Smooth muscle cell (in vitro differentiated cells): ENCODE data around the gene ADH7. TPM values are rescaled to one million over a fixed set of nuclear protein-coding genes. Genes with fewer than 3 reads are reported as not detected.

Source experiments
- DNase-seq: peaks from one replicate; lab custom pipeline; 2025; ENCODE audit not compliant: unreplicated experiment; lab: John Stamatoyannopoulos, UW
- H2AFZ ChIP-seq: fragments of 200-600 bp; sonication (generic); 2 replicates; pipeline ENCODE4 v1.6.0; 2016; ENCODE audit warnings: antibody characterized with exemption, low read depth, mild to moderate bottlenecking
- H3F3A ChIP-seq: fragments of 200-600 bp; sonication (generic); 2 replicates; pipeline ENCODE4 v1.6.0; 2017; ENCODE audit warnings: antibody characterized with exemption, low read depth
- H3K27ac ChIP-seq: fragments of 200-600 bp; sonication (generic); 2 replicates; pipeline ENCODE4 v1.5.1; 2016; ENCODE audit warnings: low read depth, mild to moderate bottlenecking
- H3K27me3 ChIP-seq: fragments of 200-600 bp; sonication (generic); 2 replicates; pipeline ENCODE4 v1.6.1; 2016; ENCODE audit warnings: low read depth, mild to moderate bottlenecking
- H3K36me3 ChIP-seq: fragments of 200-600 bp; sonication (generic); 2 replicates; pipeline ENCODE4 v1.5.1; 2016; ENCODE audit warnings: low read depth
- H3K4me1 ChIP-seq: fragments of 200-600 bp; sonication (generic); 2 replicates; pipeline ENCODE4 v1.5.1; 2016; ENCODE audit warnings: low read depth
- H3K4me2 ChIP-seq: fragments of 200-600 bp; sonication (generic); 2 replicates; pipeline ENCODE4 v1.6.0; 2016; ENCODE audit warnings: mild to moderate bottlenecking
- H3K4me3 ChIP-seq: fragments of 200-600 bp; sonication (generic); 2 replicates; pipeline ENCODE4 v1.5.1; 2016; ENCODE audit warnings: mild to moderate bottlenecking
- H3K79me2 ChIP-seq: fragments of 200-600 bp; sonication (generic); 2 replicates; pipeline ENCODE4 v1.6.0; 2016; ENCODE audit warnings: low read depth, mild to moderate bottlenecking
- H3K9ac ChIP-seq: fragments of 200-600 bp; sonication (generic); 2 replicates; pipeline ENCODE4 v1.6.0; 2016; ENCODE audit warnings: low read depth
- H3K9me3 ChIP-seq: fragments of 200-600 bp; sonication (generic); replicated peaks from 2 replicates; pipeline ENCODE4 v1.5.1; 2016; ENCODE audit warnings: low read depth
- H4K20me1 ChIP-seq: fragments of 200-600 bp; sonication (generic); 2 replicates; pipeline ENCODE4 v1.6.0; 2016; ENCODE audit warnings: low read depth
- CTCF ChIP-seq: fragments of 200-600 bp; sonication (generic); IDR thresholded peaks from 2 replicates; pipeline ENCODE4 v1.5.1; 2017; ENCODE audit warnings: borderline replicate concordance, mild to moderate bottlenecking, antibody characterized with exemption; ENCODE audit not compliant: insufficient read depth, poor library complexity, severe bottlenecking
- WGBS: methylation state at CpG from one replicate; pipeline ENCODE4 v1.1.7; 2016; ENCODE audit warnings: low lambda C conversion rate; 5-methylcytosine and 5-hydroxymethylcytosine counted together
- polyA plus RNA-seq: library from polyadenylated mRNA; unstranded; fragments of >200 nt; fragmentation: Nextera tagmentation; extraction: Ambion mirVana; gene quantifications from 2 replicates; pipeline ENCODE4 v1.2.1, GENCODE V29; 2016
- total RNA-seq: library from RNA; depleted of rRNA; stranded (reverse); fragments of >200 nt; gene quantifications from 2 replicates; pipeline ENCODE4 v1.2.3, GENCODE V29; 2014

ADH7 gene
- total and polyA plus RNA-seq, 2 experiments from 2014 or later: not detected

GRCh38 chr4:99408346-99408745 is 26.8 kb downstream of the ADH7 start:
- H3K9ac ChIP-seq: no peak overlapping the region
- H3K79me2 ChIP-seq: no peaks in the 10 kb centered on the region
- no peaks in the 10 kb centered on the region for H3K4me1 ChIP-seq
- DNase-seq: no peak
- H4K20me1 ChIP-seq: no peaks in the 10 kb centered on the region
- peak overlapping the region; percentile 14 for H2AFZ ChIP-seq
- no peak overlapping the region for H3K4me2 ChIP-seq
- no peaks in the 10 kb centered on the region for H3K9me3 ChIP-seq
- H3K36me3 ChIP-seq: no peaks in the 10 kb centered on the region
- H3K4me3 ChIP-seq: no peak overlapping the region
- H3K27me3 ChIP-seq: no peaks in the 10 kb centered on the region
- no peak overlapping the region for H3K27ac ChIP-seq
- TF ChIP-seq CTCF: no peak
- H3F3A ChIP-seq: no peaks in the 10 kb centered on the region

GRCh38 chr4:99405433-99406115 is 29.6 kb downstream of the ADH7 start:
- Histone ChIP-seq H4K20me1 (no peaks in the 10 kb centered on the region), H2AFZ (no peak overlapping the region), H3K27ac (no peak overlapping the region), H3K36me3 (no peaks in the 10 kb centered on the region), H3K4me2 (no peak overlapping the region), H3K27me3 (no peaks in the 10 kb centered on the region), H3K4me3 (no peak overlapping the region), H3K79me2 (no peaks in the 10 kb centered on the region), H3F3A (no peaks in the 10 kb centered on the region), H3K4me1 (no peaks in the 10 kb centered on the region), H3K9ac (no peak overlapping the region), H3K9me3 (no peaks in the 10 kb centered on the region)
- 25% methylated on average over 6 of the region's 6 CpGs for WGBS
- DNase-seq: peak; percentile 7
- peak; percentile 92 for TF ChIP-seq CTCF

GRCh38 chr4:99404595-99405287 is 30.4 kb downstream of the ADH7 start:
- H3K4me3 ChIP-seq: no peak overlapping the region
- H3K79me2 ChIP-seq: no peaks in the 10 kb centered on the region
- no peaks in the 10 kb centered on the region for H3K36me3 ChIP-seq
- no peaks in the 10 kb centered on the region for H3K4me1 ChIP-seq
- no peaks in the 10 kb centered on the region for H4K20me1 ChIP-seq
- no peak overlapping the region for H3K27ac ChIP-seq
- H3F3A ChIP-seq: no peaks in the 10 kb centered on the region
- WGBS: 32% methylated on average over 4 of the region's 4 CpGs
- no peak overlapping the region for H2AFZ ChIP-seq
- no peak overlapping the region for H3K9ac ChIP-seq
- no peaks in the 10 kb centered on the region for H3K27me3 ChIP-seq
- peak overlapping the region; percentile 27 for H3K4me2 ChIP-seq
- DNase-seq: no peak
- H3K9me3 ChIP-seq: no peaks in the 10 kb centered on the region
- TF ChIP-seq CTCF: no peak
